Thyroid gland (tissue), 4 donors: ENCODE results near the gene COL4A1. TPM values are rescaled to one million over a fixed set of nuclear protein-coding genes. Genes with fewer than 3 reads are reported as not detected.

ENCODE experiments used
- DNase-seq, 2 donors: peaks; one replicate each; pipeline ENCODE4 v3.0.0-alpha.2; 2019
- H3K27ac ChIP-seq, 3 donors: fragments of 200-600 bp; sonication (generic); 1 replicate in 2 of 3; 2 replicates in 1 of 3; pipeline ENCODE4 v1.5.1; 2016 to 2019; ENCODE audit warnings: mild to moderate bottlenecking in 1 of 3, moderate library complexity in 1 of 3
- H3K27me3 ChIP-seq: fragments of 200-600 bp; sonication (generic); one replicate; pipeline ENCODE4 v1.5.1; 2019
- H3K36me3 ChIP-seq, 2 donors: fragments of 200-600 bp; sonication (generic); one replicate each; pipeline ENCODE4 v1.5.1; 2016 to 2019
- H3K4me1 ChIP-seq, 2 donors: fragments of 200-600 bp; sonication (generic); one replicate each; pipeline ENCODE4 v1.5.1; 2017 to 2019
- H3K4me3 ChIP-seq, 3 donors: fragments of 200-600 bp; sonication (generic); replicated peaks in 1 of 3; 1 replicate in 2 of 3; 2 replicates in 1 of 3; pipeline ENCODE4 v1.5.1; 2016; ENCODE audit warnings: mild to moderate bottlenecking in 1 of 3
- H3K9me3 ChIP-seq: fragments of 200-600 bp; sonication (generic); one replicate; pipeline ENCODE4 v1.5.1; 2017
- CTCF ChIP-seq, 6 experiments: fragments of 200-600 bp in 3 of 6; fragments of 450-650 bp in 3 of 6; sonication (generic) in 3 of 6; IDR thresholded peaks; one replicate each; pipeline ENCODE4 v1.5.1; 2016 to 2019; ENCODE audit warnings: antibody characterized with exemption in 6 of 6, mild to moderate bottlenecking in 2 of 6, inconsistent platforms in 1 of 6, moderate library complexity in 1 of 6
- POLR2A ChIP-seq, 2 donors: fragments of 450-650 bp; IDR thresholded peaks; one replicate each; pipeline ENCODE4 v1.6.1; 2017; ENCODE audit warnings: antibody characterized with exemption in 2 of 2, mild to moderate bottlenecking in 2 of 2, moderate library complexity in 1 of 2
- WGBS, 2 donors: methylation state at CpG; one replicate each; pipeline ENCODE4 v1.1.5; 2017; 5-methylcytosine and 5-hydroxymethylcytosine counted together
- intact Hi-C: fragments of 100-400 bp; cut with DNase I; formaldehyde crosslinking; loops from one replicate; pipeline ENCODE4 v1.15.1; 2023
- total RNA-seq, 4 donors: library from RNA; depleted of rRNA; stranded (reverse); fragments of >200 nt; gene quantifications; one replicate each; pipeline ENCODE4 v1.2.3, GENCODE V29; 2016

Gene COL4A1
- total RNA-seq, 4 donors from 2014 or later, result 71.3 to 161 (median 112) TPM

- H3K27ac ChIP-seq, result peak overlapping the region in 2 of 3 donors; percentile 58 to 93
- H3K4me1 ChIP-seq, result peaks cover 48 to 82% of the 10 kb centered on the region in 2 donors
- H3K9me3 ChIP-seq, result no peaks in the 10 kb centered on the region
- no peak for DNase-seq
- TF ChIP-seq CTCF (IDR thresholded peaks at IDR 0.05), result no peak
- TF ChIP-seq POLR2A (IDR thresholded peaks at IDR 0.05), result no peak
- H3K36me3 ChIP-seq, result no peaks in the 10 kb centered on the region
- no peak overlapping the region for H3K4me3 ChIP-seq
- no peaks in the 10 kb centered on the region for H3K27me3 ChIP-seq
- 66% methylated on average over 4 of the region's 4 CpGs for WGBS, 2 donors
- intact Hi-C loops, result loop anchor here (10.0 kb wide), 1 partner anchor 102 kb away; no protein-coding TSS in a partner anchor
Measured at GRCh38 chr13:110312339-110313031, 5.5 kb upstream of the COL4A1 start.

DNA sequence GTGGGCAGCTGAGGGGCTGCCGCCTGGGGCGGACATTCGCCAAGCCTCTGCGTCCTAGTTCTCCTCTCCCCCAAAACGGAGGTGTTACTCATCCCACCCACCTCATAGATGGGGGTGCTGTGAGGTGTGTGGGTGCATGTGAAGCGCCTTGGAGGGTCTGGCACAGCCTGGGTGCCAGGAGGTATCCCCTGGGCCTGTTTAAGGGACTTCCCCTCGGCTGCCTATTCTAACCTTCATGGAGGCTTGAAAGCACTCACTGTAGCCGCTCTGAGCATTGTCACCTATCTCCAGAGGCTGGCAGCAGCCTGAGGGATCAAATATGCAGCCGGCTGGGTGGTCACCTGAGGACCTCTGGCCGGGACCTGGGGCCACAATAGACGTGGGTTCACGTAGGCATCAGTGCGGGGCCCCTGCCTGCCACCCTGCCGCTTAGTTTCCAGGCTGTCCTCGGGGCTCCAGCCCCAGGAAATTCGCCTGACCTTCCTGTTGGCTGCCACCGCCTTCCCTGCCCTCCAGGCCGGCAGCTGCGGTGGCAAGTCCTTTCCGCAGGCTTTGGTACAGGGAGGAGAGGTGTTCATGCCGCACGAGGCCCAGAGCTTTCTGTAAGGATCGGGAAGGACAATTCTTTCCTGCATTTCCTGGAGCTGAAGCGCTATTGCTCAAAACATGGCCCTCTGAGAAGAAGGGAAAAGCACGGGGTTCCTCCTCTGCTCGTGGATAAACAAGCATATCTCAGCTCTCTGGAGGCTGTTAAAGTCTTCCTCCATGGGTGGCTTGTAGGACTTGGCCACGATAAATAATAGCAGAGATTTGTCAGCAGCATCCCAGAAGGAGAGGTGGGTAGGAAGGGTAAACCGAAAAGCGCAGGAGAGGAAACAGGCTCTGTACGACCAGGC lies 4.7 kb upstream of the COL4A1 start:
- no peaks in the 10 kb centered on the region for H3K36me3 ChIP-seq
- H3K4me3 ChIP-seq, result no peak overlapping the region
- WGBS, 2 donors, result 71 to 74% methylated on average over 17 to 25 of the region's 30 CpGs
- H3K9me3 ChIP-seq, result no peaks in the 10 kb centered on the region
- TF ChIP-seq POLR2A (IDR thresholded peaks at IDR 0.05) (no peak), CTCF (IDR thresholded peaks at IDR 0.05) (no peak)
- H3K4me1 ChIP-seq, result peaks cover 42 to 75% of the 10 kb centered on the region in 2 donors
- H3K27me3 ChIP-seq, result no peaks in the 10 kb centered on the region
- no peak for DNase-seq
- H3K27ac ChIP-seq, result peak overlapping the region in 2 of 3 donors; percentile 58 to 93
- intact Hi-C loops, result loop anchor here (10.0 kb wide), 1 partner anchor 103 kb away; no protein-coding TSS in a partner anchor

DNA sequence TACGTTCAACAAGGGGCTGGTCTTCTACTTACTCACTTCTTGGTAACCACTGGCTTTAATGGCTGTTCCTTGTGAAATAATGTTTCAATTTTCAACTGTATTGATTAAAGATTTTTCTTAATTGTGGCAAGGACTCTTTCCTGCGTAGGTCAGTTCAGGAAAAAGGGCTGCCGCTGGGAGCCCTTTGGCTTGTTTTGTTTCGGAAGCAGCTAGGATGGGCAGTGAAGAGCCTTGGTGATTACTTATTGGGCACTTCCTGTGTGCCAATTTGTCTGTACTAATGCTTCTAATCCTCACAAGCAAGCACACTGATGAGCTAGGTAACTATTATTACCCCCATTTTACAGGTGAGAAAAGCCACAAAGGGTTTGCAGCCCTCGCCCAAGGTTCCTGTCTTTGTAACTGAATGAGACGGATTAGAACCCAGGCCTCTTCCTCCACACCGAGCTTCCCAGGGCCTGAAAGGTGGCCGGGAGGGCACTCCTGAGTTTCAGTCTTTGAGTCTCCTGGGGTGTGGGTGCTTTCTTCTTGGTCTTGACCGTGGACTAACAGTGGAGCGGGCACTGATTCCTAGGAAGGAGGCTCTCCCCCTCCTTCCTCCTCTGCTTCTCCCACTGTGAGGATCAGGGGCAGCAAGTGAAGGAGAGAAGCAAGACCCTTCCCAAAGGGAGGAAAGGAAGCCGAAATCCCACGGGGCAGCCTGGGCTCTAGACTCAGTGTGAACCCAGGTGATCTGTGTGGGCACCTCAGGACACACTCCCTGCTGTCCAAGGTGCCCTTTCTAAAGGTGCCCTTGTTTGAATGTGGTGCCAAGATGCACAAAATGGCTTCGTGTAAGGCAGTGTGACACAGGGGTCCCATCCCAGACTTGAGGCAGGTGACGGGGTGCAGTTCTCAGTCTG lies 3.8 kb upstream of the COL4A1 start:
- Histone ChIP-seq H3K4me3 (no peak overlapping the region), H3K9me3 (no peaks in the 10 kb centered on the region), H3K27ac (peak overlapping the region in 2 of 3 donors; percentile 58 to 93), H3K27me3 (no peaks in the 10 kb centered on the region), H3K4me1 (peaks cover 41 to 66% of the 10 kb centered on the region in 2 donors), H3K36me3 (no peaks in the 10 kb centered on the region)
- intact Hi-C loops, result loop anchor here (10.0 kb wide), 1 partner anchor 104 kb away; no protein-coding TSS in a partner anchor
- no peak for DNase-seq
- no peak for TF ChIP-seq POLR2A (IDR thresholded peaks at IDR 0.05)
- WGBS, 2 donors, result 78% methylated on average over 14 of the region's 14 CpGs

- DNase-seq, result no peak
- Histone ChIP-seq H3K27me3 (no peaks in the 10 kb centered on the region), H3K4me3 (peak overlapping the region in 1 of 3 donors; percentile 97), H3K27ac (peak overlapping the region in 2 of 3 donors; percentile 93 to 99), H3K4me1 (peaks cover 38 to 66% of the 10 kb centered on the region in 2 donors), H3K36me3 (no peaks in the 10 kb centered on the region), H3K9me3 (no peaks in the 10 kb centered on the region)
- WGBS, 2 donors, result 84 to 85% methylated on average over 16 of the region's 16 CpGs
- intact Hi-C loops, result loop anchor here (10.0 kb wide), 1 partner anchor 105 kb away; no protein-coding TSS in a partner anchor
- TF ChIP-seq POLR2A (IDR thresholded peaks at IDR 0.05) (no peak), CTCF (IDR thresholded peaks at IDR 0.05) (no peak)
Measured at GRCh38 chr13:110309661-110310524, 2.9 kb upstream of the COL4A1 start.
